Measurements from ENCODE around the gene SLC5A11.

DNA sequence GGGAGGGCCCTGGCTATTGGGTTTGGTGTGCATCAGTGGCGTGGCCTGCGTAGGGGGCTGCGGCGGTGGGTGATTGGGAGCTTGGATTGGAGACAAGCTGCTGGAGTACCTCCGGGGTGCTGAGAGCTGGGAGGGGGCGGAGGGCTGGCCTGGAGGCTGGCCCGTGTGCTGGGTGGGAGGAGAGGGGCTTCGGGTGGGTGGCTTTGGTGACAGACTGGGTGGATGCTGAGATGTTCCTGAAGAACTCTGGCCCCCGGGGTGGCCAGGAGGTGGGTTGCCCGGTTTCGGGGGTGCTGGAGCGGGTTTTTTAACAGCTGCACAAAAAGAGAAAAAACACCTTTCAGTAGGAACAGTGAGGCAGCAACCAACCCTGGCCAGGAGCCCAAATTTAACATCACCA is 85.3 kb downstream of the SLC5A11 start:
- no peak for TF ChIP-seq POLR2A (IDR thresholded peaks at IDR 0.05; ENCODE audit: low read depth, low read length)
- TF ChIP-seq TAF1 (IDR thresholded peaks at IDR 0.05; ENCODE audit: borderline replicate concordance, low read depth, low read length), result no peak
